H9 (cell line): ENCODE data around the gene HSH2D. TPM values are rescaled to one million over a fixed set of nuclear protein-coding genes. Genes with fewer than 3 reads are reported as not detected.

ENCODE experiments used
- DNase-seq: peaks from one replicate; pipeline ENCODE4 v3.0.0-alpha.2; 2017
- H2AFZ ChIP-seq: one replicate; pipeline ENCODE4 v1.6.1; 2013; ENCODE audit warnings: mild to moderate bottlenecking, low read length, control low read depth, moderate library complexity
- H2AK5ac ChIP-seq: 2 replicates; pipeline ENCODE4 v1.6.1; 2013; ENCODE audit warnings: low read length, control low read depth, mixed read lengths; ENCODE audit not compliant: insufficient read length
- H2BK120ac ChIP-seq: one replicate; pipeline ENCODE4 v1.6.1; 2013; ENCODE audit warnings: low read depth, mild to moderate bottlenecking, low read length, control low read depth, inconsistent platforms; ENCODE audit not compliant: poor library complexity, severe bottlenecking
- H2BK12ac ChIP-seq: 2 replicates; pipeline ENCODE4 v1.6.1; 2013; ENCODE audit warnings: low read length, control low read depth, mixed read lengths, low read depth; ENCODE audit not compliant: insufficient read length
- H2BK15ac ChIP-seq: 2 replicates; pipeline ENCODE4 v1.6.1; 2013; ENCODE audit warnings: low read depth, low read length, control low read depth
- H2BK20ac ChIP-seq: one replicate; pipeline ENCODE4 v1.6.1; 2013; ENCODE audit warnings: low read depth, mild to moderate bottlenecking, low read length, control low read depth, inconsistent platforms; ENCODE audit not compliant: poor library complexity, severe bottlenecking
- H2BK5ac ChIP-seq: 2 replicates; pipeline ENCODE4 v1.6.1; 2013; ENCODE audit warnings: low read length, control low read depth, mixed read lengths; ENCODE audit not compliant: insufficient read length
- H3K14ac ChIP-seq: 2 replicates; pipeline ENCODE4 v1.6.1; 2013; ENCODE audit warnings: low read length, control low read depth; ENCODE audit not compliant: insufficient read depth
- H3K18ac ChIP-seq: 2 replicates; pipeline ENCODE4 v1.6.1; 2013; ENCODE audit warnings: low read depth, mild to moderate bottlenecking, mixed read lengths, low read length, control low read depth; ENCODE audit not compliant: insufficient read length
- H3K23ac ChIP-seq: 2 replicates; pipeline ENCODE4 v1.6.1; 2013; ENCODE audit warnings: low read length, control low read depth, mixed read lengths, low read depth; ENCODE audit not compliant: insufficient read length
- H3K23me2 ChIP-seq: 2 replicates; pipeline ENCODE4 v1.6.1; 2013; ENCODE audit warnings: low read depth, mild to moderate bottlenecking, mixed read lengths, low read length, control low read depth; ENCODE audit not compliant: insufficient read length, poor library complexity, severe bottlenecking
- H3K27ac ChIP-seq: 2 replicates; pipeline ENCODE4 v1.5.1; 2013; ENCODE audit warnings: low read length, control low read depth, mixed read lengths, low read depth; ENCODE audit not compliant: insufficient read length
- H3K27me3 ChIP-seq: 2 replicates; pipeline ENCODE4 v1.6.1; 2013; ENCODE audit warnings: low read length, control low read depth, inconsistent platforms; ENCODE audit not compliant: insufficient read depth
- H3K4ac ChIP-seq: 2 replicates; pipeline ENCODE4 v1.6.1; 2013; ENCODE audit warnings: low read depth, mild to moderate bottlenecking, control low read depth, inconsistent platforms, low read length, moderate library complexity
- H3K4me1 ChIP-seq: 2 replicates; pipeline ENCODE4 v1.6.1; 2013; ENCODE audit warnings: low read length, control low read depth, inconsistent platforms; ENCODE audit not compliant: insufficient read depth
- H3K4me2 ChIP-seq: 2 replicates; pipeline ENCODE4 v1.6.1; 2013; ENCODE audit warnings: low read length, control low read depth, mixed read lengths; ENCODE audit not compliant: insufficient read length, insufficient read depth
- H3K56ac ChIP-seq: 2 replicates; pipeline ENCODE4 v1.6.1; 2013; ENCODE audit warnings: low read depth, mild to moderate bottlenecking, mixed read lengths, low read length, control low read depth; ENCODE audit not compliant: insufficient read length
- H3K79me1 ChIP-seq: 2 replicates; pipeline ENCODE4 v1.6.1; 2013; ENCODE audit warnings: low read depth, mild to moderate bottlenecking, moderate library complexity, low read length, control low read depth, inconsistent platforms; ENCODE audit not compliant: insufficient read depth, poor library complexity, severe bottlenecking
- H3K79me2 ChIP-seq: 2 replicates; pipeline ENCODE4 v1.6.1; 2013; ENCODE audit warnings: low read length, control low read depth, inconsistent platforms; ENCODE audit not compliant: insufficient read depth
- H3K9ac ChIP-seq: 2 replicates; pipeline ENCODE4 v1.6.1; 2013; ENCODE audit warnings: low read length, control low read depth, mixed read lengths; ENCODE audit not compliant: insufficient read length; ENCODE audit errors: extremely low read depth
- H3K9me3 ChIP-seq: one replicate; pipeline ENCODE4 v1.6.1; 2013; ENCODE audit warnings: low read depth, low read length, inconsistent platforms; ENCODE audit not compliant: control insufficient read depth
- H3T11ph ChIP-seq: one replicate; pipeline ENCODE4 v1.6.1; 2013; ENCODE audit warnings: mild to moderate bottlenecking, low read length, control low read depth, inconsistent platforms
- H4K20me1 ChIP-seq: one replicate; pipeline ENCODE4 v1.6.1; 2013; ENCODE audit not compliant: control insufficient read depth, insufficient read length, insufficient read depth
- H4K5ac ChIP-seq: 2 replicates; pipeline ENCODE4 v1.6.1; 2013; ENCODE audit warnings: low read depth, mild to moderate bottlenecking, mixed read lengths, low read length, control low read depth; ENCODE audit not compliant: insufficient read length
- H4K8ac ChIP-seq: replicated peaks from 2 replicates; pipeline ENCODE4 v1.6.1; 2013; ENCODE audit warnings: low read length, control low read depth, mixed read lengths, low read depth; ENCODE audit not compliant: insufficient read length
- H4K91ac ChIP-seq: 2 replicates; pipeline ENCODE4 v1.6.1; 2013; ENCODE audit warnings: low read depth, mild to moderate bottlenecking, moderate library complexity, mixed read lengths, low read length, control low read depth; ENCODE audit not compliant: insufficient read length
- H3K27ac Mint-ChIP-seq, 3 experiments: 2 replicates in 2 of 3; 3 replicates in 1 of 3; pipeline ENCODE4 v1.8.0; 2020 to 2021; ENCODE audit warnings: mixed read lengths in 3 of 3, mild to moderate bottlenecking in 1 of 3, moderate library complexity in 1 of 3
- H3K27me3 Mint-ChIP-seq: 2 replicates; pipeline ENCODE4 v1.8.0; 2021; ENCODE audit warnings: low read depth, mild to moderate bottlenecking, moderate library complexity, mixed read lengths
- H3K36me3 Mint-ChIP-seq, 3 experiments: 2 replicates in 2 of 3; 3 replicates in 1 of 3; pipeline ENCODE4 v1.8.0; 2020 to 2021; ENCODE audit warnings: low read depth in 3 of 3, mixed read lengths in 3 of 3; ENCODE audit not compliant: insufficient read depth in 1 of 3
- H3K4me1 Mint-ChIP-seq, 2 experiments: 2 replicates each; pipeline ENCODE4 v1.8.0; 2020; ENCODE audit warnings: mixed read lengths in 2 of 2
- H3K4me3 Mint-ChIP-seq, 2 experiments: 2 replicates in 1 of 2; 3 replicates in 1 of 2; pipeline ENCODE4 v1.8.0; 2020 to 2021; ENCODE audit warnings: mild to moderate bottlenecking in 2 of 2, mixed read lengths in 2 of 2, moderate library complexity in 1 of 2
- H3K9me3 Mint-ChIP-seq, 2 experiments: 2 replicates in 1 of 2; 3 replicates in 1 of 2; pipeline ENCODE4 v1.8.0; 2020; ENCODE audit warnings: mild to moderate bottlenecking in 2 of 2, mixed read lengths in 2 of 2, moderate library complexity in 1 of 2
- WGBS: extraction: QIAGEN DNeasy Blood & Tissue Kit; methylation state at CpG from one replicate; pipeline ENCODE4 v1.1.7; 2013; ENCODE audit warnings: missing lambda C conversion rate, low lambda C conversion rate, mixed read lengths; ENCODE audit not compliant: insufficient read length; ENCODE audit errors: extremely low coverage; 5-methylcytosine and 5-hydroxymethylcytosine counted together
- total RNA-seq: library from RNA; stranded (reverse); gene quantifications from 2 replicates; pipeline ENCODE4 v1.2.1, GENCODE V29; 2021
- TF ChIP-seq, protein P1 (sequence below): fragments of 200-600 bp; sonication (generic); conservative IDR thresholded peaks from 3 replicates; pipeline ENCODE4 v1.8.0; 2021; ENCODE audit warnings: antibody characterized with exemption, mild to moderate bottlenecking

Gene HSH2D
- total RNA-seq, 1 experiment from 2014 or later, result 2.3 TPM

DNA sequence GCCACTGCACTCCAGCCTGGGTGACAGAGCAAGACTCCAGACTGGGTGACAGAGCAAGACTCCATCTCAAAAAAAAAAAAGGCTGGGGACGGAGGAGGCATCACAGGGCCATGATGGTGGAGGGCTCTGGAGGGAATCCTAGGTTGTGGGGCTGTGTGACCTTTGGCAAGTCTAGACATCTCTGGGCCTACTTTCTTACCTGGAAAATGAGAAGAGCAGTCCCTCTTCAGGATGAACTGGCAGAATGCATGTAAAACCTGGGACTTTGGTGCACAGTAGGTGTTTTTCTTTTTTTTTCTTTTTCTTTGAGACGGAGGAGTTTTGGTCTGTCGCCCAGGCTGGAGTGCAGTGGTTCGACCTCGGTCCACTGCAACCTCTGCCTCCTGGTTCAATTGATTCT, 16.2 kb downstream of the HSH2D start:
- no peak overlapping the region for H3K27ac ChIP-seq

More for the DNA sequence above, 16.2 kb downstream of the HSH2D start:
- Mint-ChIP-seq H3K36me3 (no peaks in the 10 kb centered on the region), H3K4me1 (no peaks in the 10 kb centered on the region), H3K4me3 (no peak overlapping the region), H3K9me3 (no peaks in the 10 kb centered on the region; a peak in 1 of 5 replicates), H3K27ac (no peak overlapping the region), H3K27me3 (peaks cover 1% of the 10 kb centered on the region; the same call in 1 of the 2 replicates)
- H3K18ac ChIP-seq, result no peak overlapping the region
- H3K4ac ChIP-seq, result no peak overlapping the region
- H4K91ac ChIP-seq, result no peak overlapping the region
- H3K9me3 ChIP-seq, result no peaks in the 10 kb centered on the region
- H4K20me1 ChIP-seq, result no peaks in the 10 kb centered on the region
- H3K27me3 ChIP-seq, result no peaks in the 10 kb centered on the region
- no peak overlapping the region for H2BK20ac ChIP-seq
- H2BK12ac ChIP-seq, result no peak overlapping the region
- no peaks in the 10 kb centered on the region for H3K23me2 ChIP-seq
- no peaks in the 10 kb centered on the region for H3K4me1 ChIP-seq
- H3K23ac ChIP-seq, result no peak overlapping the region
- H3K56ac ChIP-seq, result no peak overlapping the region
- H2BK15ac ChIP-seq, result no peak overlapping the region
- H2AFZ ChIP-seq, result no peak overlapping the region
- no peak overlapping the region for H4K5ac ChIP-seq
- no peak overlapping the region for H3T11ph ChIP-seq
- H3K9ac ChIP-seq, result no peak overlapping the region
- H3K4me2 ChIP-seq, result no peak overlapping the region
- H3K14ac ChIP-seq, result no peak overlapping the region
- DNase-seq, result no peak
- no peak overlapping the region for H4K8ac ChIP-seq
- no CpG with 5 or more reads among the region's 5 CpGs for WGBS
- TF ChIP-seq, protein P1, sequence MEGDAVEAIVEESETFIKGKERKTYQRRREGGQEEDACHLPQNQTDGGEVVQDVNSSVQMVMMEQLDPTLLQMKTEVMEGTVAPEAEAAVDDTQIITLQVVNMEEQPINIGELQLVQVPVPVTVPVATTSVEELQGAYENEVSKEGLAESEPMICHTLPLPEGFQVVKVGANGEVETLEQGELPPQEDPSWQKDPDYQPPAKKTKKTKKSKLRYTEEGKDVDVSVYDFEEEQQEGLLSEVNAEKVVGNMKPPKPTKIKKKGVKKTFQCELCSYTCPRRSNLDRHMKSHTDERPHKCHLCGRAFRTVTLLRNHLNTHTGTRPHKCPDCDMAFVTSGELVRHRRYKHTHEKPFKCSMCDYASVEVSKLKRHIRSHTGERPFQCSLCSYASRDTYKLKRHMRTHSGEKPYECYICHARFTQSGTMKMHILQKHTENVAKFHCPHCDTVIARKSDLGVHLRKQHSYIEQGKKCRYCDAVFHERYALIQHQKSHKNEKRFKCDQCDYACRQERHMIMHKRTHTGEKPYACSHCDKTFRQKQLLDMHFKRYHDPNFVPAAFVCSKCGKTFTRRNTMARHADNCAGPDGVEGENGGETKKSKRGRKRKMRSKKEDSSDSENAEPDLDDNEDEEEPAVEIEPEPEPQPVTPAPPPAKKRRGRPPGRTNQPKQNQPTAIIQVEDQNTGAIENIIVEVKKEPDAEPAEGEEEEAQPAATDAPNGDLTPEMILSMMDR, result no peak
- H2BK120ac ChIP-seq, result no peak overlapping the region
- no peak overlapping the region for H2AK5ac ChIP-seq
- H2BK5ac ChIP-seq, result no peak overlapping the region
- H3K79me2 ChIP-seq, result no peaks in the 10 kb centered on the region
- no peaks in the 10 kb centered on the region for H3K79me1 ChIP-seq
